Lower lobe of right lung (tissue), 2 donors: Measurements from ENCODE around the gene LPP. TPM values are rescaled to one million over a fixed set of nuclear protein-coding genes. Genes with fewer than 3 reads are reported as not detected.

Experiments
- ATAC-seq, 2 donors: fragments of 200-7000 bp; cut with Tn5 transposase; one replicate each; pipeline ENCODE4 v1.9.1; 2020 to 2022; ENCODE audit warnings: mild to moderate bottlenecking in 2 of 2, moderate library complexity in 2 of 2
- DNase-seq: peaks from one replicate; pipeline ENCODE4 v3.0.0-alpha.2; 2020
- H3K27ac ChIP-seq: fragments of 200-600 bp; one replicate; pipeline ENCODE4 v1.8.0; 2022
- H3K27me3 ChIP-seq: fragments of 200-600 bp; one replicate; pipeline ENCODE4 v1.8.0; 2022; ENCODE audit warnings: low read depth
- H3K36me3 ChIP-seq: fragments of 200-600 bp; one replicate; pipeline ENCODE4 v1.8.0; 2022; ENCODE audit warnings: mild to moderate bottlenecking
- H3K4me1 ChIP-seq: fragments of 200-600 bp; one replicate; pipeline ENCODE4 v1.8.0; 2022
- H3K4me3 ChIP-seq: fragments of 200-600 bp; one replicate; pipeline ENCODE4 v1.8.0; 2022; ENCODE audit warnings: mild to moderate bottlenecking
- H3K9me3 ChIP-seq: fragments of 200-600 bp; one replicate; pipeline ENCODE4 v1.8.0; 2022
- intact Hi-C: fragments of 100-400 bp; cut with DNase I; formaldehyde crosslinking; loops from one replicate; pipeline ENCODE4 v1.11.0; 2022
- total RNA-seq: library from RNA; stranded (reverse); fragmentation: NEBNext Ultra II Directional; extraction: Animal tissue kit (Norgen Biotek cat#: 25700); gene quantifications from one replicate; pipeline ENCODE4 v1.2.1, GENCODE V29; 2021
- TF ChIP-seq, protein P1 (sequence below): fragments of 200-600 bp; IDR thresholded peaks from one replicate; pipeline ENCODE4 v1.8.0; 2022; ENCODE audit warnings: antibody characterized with exemption, mild to moderate bottlenecking
- donor health status: DM: no; HTN: yes; CAD: no; lungs with severe emphysema.

The LPP gene
- total RNA-seq, 1 donor from 2014 or later = 180 TPM

DNA sequence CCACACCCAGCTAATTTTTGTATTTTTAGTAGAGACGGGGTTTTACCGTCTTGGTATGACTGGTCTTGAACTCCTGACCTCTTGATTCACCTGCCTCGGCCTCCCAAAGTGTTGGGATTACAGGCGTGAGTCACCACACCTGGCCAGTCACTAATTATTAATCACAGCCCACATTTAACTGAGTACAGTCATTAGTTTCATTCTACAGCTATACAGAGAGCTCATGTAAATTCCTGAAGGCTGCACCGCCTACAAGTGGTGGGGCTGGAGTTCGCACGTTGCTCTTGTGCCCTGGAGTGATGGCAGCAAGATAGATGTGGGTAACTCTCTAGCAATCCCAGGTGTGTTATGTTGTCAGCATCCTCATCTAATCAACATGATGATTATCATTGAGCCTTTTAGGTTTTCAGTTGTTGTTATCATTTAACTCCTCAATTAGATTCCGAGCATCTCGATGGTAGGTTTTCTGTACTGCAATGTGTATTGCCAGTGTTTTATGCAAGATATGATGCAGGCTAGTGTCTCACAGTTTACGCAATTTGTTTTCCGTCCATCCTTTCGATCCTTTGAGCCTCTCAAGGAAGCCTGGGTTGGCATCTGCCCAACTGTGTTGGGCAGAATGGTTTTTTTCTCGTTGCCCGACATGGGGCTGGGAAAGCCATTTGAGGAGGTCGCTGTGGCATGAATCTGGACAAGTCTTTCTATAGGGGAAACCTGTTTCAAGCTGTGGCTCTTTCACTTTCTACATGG lies 216.3 kb downstream of the LPP start:
- ATAC-seq (no peak), DNase-seq (no peak)
- Histone ChIP-seq H3K4me3 (no peak overlapping the region), H3K27me3 (no peaks in the 10 kb centered on the region), H3K4me1 (peaks cover 11% of the 10 kb centered on the region), H3K36me3 (no peaks in the 10 kb centered on the region), H3K9me3 (no peaks in the 10 kb centered on the region), H3K27ac (no peak overlapping the region)
- TF ChIP-seq, protein P1, sequence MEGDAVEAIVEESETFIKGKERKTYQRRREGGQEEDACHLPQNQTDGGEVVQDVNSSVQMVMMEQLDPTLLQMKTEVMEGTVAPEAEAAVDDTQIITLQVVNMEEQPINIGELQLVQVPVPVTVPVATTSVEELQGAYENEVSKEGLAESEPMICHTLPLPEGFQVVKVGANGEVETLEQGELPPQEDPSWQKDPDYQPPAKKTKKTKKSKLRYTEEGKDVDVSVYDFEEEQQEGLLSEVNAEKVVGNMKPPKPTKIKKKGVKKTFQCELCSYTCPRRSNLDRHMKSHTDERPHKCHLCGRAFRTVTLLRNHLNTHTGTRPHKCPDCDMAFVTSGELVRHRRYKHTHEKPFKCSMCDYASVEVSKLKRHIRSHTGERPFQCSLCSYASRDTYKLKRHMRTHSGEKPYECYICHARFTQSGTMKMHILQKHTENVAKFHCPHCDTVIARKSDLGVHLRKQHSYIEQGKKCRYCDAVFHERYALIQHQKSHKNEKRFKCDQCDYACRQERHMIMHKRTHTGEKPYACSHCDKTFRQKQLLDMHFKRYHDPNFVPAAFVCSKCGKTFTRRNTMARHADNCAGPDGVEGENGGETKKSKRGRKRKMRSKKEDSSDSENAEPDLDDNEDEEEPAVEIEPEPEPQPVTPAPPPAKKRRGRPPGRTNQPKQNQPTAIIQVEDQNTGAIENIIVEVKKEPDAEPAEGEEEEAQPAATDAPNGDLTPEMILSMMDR = no peak
- intact Hi-C loops = no loop called here

DNA sequence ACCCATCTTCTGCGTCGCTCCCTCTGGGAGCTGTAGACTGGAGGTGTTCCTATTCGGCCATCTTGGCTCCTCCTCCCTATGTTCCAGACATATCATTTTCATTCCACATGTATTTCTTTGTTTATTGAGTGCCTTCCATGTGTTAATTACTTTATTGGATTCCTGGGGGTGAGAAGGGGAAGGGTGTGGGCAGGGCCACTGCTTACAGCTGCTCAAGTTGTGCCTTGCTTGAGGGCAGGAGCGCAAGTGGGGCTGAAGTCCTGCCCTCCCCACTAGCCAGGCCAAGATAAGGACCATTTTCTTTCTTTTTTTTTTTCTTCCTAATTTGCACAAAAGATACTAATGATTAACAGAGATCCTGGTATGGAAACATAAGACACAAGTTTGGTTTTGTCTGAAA lies 224.8 kb downstream of the LPP start:
- no peak for DNase-seq
- no peaks in the 10 kb centered on the region for H3K27me3 ChIP-seq
- H3K27ac ChIP-seq = no peak overlapping the region
- no peaks in the 10 kb centered on the region for H3K9me3 ChIP-seq
- no peak for ATAC-seq
- H3K36me3 ChIP-seq = no peaks in the 10 kb centered on the region
- H3K4me1 ChIP-seq = peaks cover 4% of the 10 kb centered on the region
- TF ChIP-seq, protein P1 = no peak
- no peak overlapping the region for H3K4me3 ChIP-seq
- intact Hi-C loops = no loop called here

DNA sequence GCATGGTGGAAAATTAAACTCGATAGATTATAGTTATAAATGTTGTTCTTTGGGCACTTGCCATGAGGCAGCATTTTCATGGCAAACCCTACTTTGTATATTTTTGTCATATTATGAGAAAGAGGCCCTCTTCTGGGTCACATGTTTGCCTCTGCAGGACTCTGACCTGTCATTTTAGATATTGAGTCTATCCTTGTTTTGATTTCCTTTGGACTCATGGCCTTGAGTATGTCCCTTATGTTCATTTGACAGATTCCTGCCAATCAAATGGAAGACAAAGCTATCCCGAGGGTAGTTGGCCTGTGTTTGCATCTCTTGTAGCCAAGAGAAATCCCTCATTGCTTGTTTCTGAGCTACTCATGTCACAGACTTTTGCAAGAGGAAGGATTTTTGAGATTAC lies 226.3 kb downstream of the LPP start:
- TF ChIP-seq, protein P1 = no peak
- intact Hi-C loops = no loop called here
- no peak for DNase-seq

DNA sequence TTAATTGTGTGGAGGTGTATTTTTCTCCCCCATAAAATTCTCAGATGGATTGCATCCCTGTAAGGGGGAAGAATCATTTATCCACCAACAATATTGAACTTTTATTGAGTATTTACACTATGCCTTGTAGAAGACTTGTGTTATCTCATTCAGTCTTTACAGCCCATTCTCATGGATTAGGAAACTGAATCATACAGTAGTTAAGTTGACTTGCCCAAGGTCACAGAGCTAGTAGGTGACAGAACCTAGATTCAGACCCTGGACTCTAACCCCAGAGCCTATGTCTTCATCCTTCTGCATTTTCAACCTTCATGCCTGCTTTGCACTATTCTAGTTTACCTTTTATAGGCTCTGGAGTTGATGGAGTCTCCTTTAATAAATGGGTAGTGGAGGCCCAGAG lies 226.8 kb downstream of the LPP start:
- Histone ChIP-seq H3K9me3 (no peaks in the 10 kb centered on the region), H3K4me3 (no peak overlapping the region), H3K4me1 (peaks cover 7% of the 10 kb centered on the region), H3K36me3 (no peaks in the 10 kb centered on the region), H3K27ac (no peak overlapping the region), H3K27me3 (no peaks in the 10 kb centered on the region)
- TF ChIP-seq, protein P1 = no peak
- intact Hi-C loops = no loop called here
- DNase-seq = no peak
- ATAC-seq = no peak

More for the DNA sequence above, 226.3 kb downstream of the LPP start:
- Histone ChIP-seq H3K4me1 (peaks cover 4% of the 10 kb centered on the region), H3K27me3 (no peaks in the 10 kb centered on the region), H3K27ac (no peak overlapping the region), H3K9me3 (no peaks in the 10 kb centered on the region), H3K36me3 (no peaks in the 10 kb centered on the region), H3K4me3 (no peak overlapping the region)
- no peak for ATAC-seq

DNA sequence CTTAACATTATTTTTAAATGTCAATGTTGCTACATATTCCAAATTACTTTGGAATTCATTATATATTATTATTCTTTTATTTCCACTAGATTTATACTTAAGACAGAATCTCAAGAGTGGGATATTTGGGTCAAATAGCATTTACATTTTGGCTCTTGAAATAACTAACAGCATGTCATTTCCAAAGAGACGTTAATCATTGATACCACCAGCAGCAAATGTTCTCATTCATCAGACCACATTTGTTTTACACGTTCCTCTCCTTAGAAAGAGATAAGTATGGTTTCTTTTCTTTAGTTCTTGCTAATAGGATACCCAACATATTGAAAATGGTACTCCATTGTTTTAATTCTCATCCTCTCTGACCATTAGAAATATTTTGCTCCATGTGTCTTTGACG lies 229.8 kb downstream of the LPP start:
- Histone ChIP-seq H3K4me1 (peaks cover 16% of the 10 kb centered on the region), H3K36me3 (no peaks in the 10 kb centered on the region), H3K9me3 (no peaks in the 10 kb centered on the region), H3K27ac (no peak overlapping the region), H3K4me3 (no peak overlapping the region), H3K27me3 (no peaks in the 10 kb centered on the region)
- DNase-seq (no peak), ATAC-seq (peak in 1 of 2 donors; percentile 54)
- TF ChIP-seq, protein P1 = no peak
- intact Hi-C loops = no loop called here
